Ishikawa (cell line): ENCODE measurements around the gene FAT2.

Source experiments
- CEBPB ChIP-seq: IDR thresholded peaks from 2 replicates; pipeline ENCODE4 v1.6.1; 2012
- CREB1 ChIP-seq: IDR thresholded peaks from 2 replicates; pipeline ENCODE4 v1.6.1; 2012; ENCODE audit warnings: low read depth
- EGR1 ChIP-seq: IDR thresholded peaks from 2 replicates; pipeline ENCODE4 v1.6.1; 2012
- EP300 ChIP-seq: IDR thresholded peaks from 2 replicates; pipeline ENCODE4 v1.6.1; 2012; ENCODE audit warnings: borderline replicate concordance
- FOXM1 ChIP-seq: IDR thresholded peaks from 2 replicates; pipeline ENCODE4 v1.6.1; 2012; ENCODE audit warnings: low read depth, borderline replicate concordance
- MAX ChIP-seq: IDR thresholded peaks from 2 replicates; pipeline ENCODE4 v1.6.1; 2012
- NFIC ChIP-seq: IDR thresholded peaks from 2 replicates; pipeline ENCODE4 v1.6.1; 2012
- RAD21 ChIP-seq: IDR thresholded peaks from 2 replicates; pipeline ENCODE4 v1.6.1; 2012; ENCODE audit warnings: low read depth
- REST ChIP-seq: IDR thresholded peaks from 2 replicates; pipeline ENCODE4 v1.6.1; 2012; ENCODE audit warnings: low read depth, mild to moderate bottlenecking
- TAF1 ChIP-seq: IDR thresholded peaks from 2 replicates; pipeline ENCODE4 v1.6.1; 2012; ENCODE audit warnings: low read depth, mild to moderate bottlenecking
- TCF12 ChIP-seq: IDR thresholded peaks from 2 replicates; pipeline ENCODE4 v1.6.1; 2012; ENCODE audit warnings: low read depth
- TEAD4 ChIP-seq: IDR thresholded peaks from 2 replicates; pipeline ENCODE4 v1.6.1; 2012
- USF1 ChIP-seq: IDR thresholded peaks from 2 replicates; pipeline ENCODE4 v1.6.1; 2012
- YY1 ChIP-seq: IDR thresholded peaks from 2 replicates; pipeline ENCODE4 v1.6.1; 2012; ENCODE audit warnings: low read depth
- ZBTB7A ChIP-seq: IDR thresholded peaks from 2 replicates; pipeline ENCODE4 v1.6.1; 2012; ENCODE audit warnings: low read depth

The FAT2 gene

GRCh38 chr5:151631941-151632340 is 40.8 kb upstream of the FAT2 start:
- TF ChIP-seq CREB1 (no peak), EGR1 (no peak), CEBPB (no peak), EP300 (no peak), ZBTB7A (no peak), REST (no peak), FOXM1 (no peak), TAF1 (no peak), MAX (no peak), NFIC (no peak), USF1 (no peak), TEAD4 (no peak), TCF12 (no peak)

- TF ChIP-seq ZBTB7A (no peak), EGR1 (no peak), RAD21 (no peak), REST (no peak), YY1 (no peak), CEBPB (no peak), TCF12 (no peak)
Measured at GRCh38 chr5:151630088-151630487, 39.0 kb upstream of the FAT2 start.

GRCh38 chr5:151628112-151628823 is 37.1 kb upstream of the FAT2 start:
- TF ChIP-seq TEAD4 (peak; percentile 99), CREB1 (no peak), EGR1 (peak; percentile 94), REST (peak; percentile 33; the same call in 1 of the 2 replicates), ZBTB7A (no peak), YY1 (0 out of 2 replicates have a peak, but pooled peaks have one; percentile 59), TCF12 (peak; percentile 100), RAD21 (peak; percentile 44; the same call in 1 of the 2 replicates), MAX (peak; percentile 83), EP300 (peak; percentile 100), FOXM1 (peak; percentile 100), TAF1 (no peak), NFIC (peak; percentile 100), CEBPB (peak; percentile 92), USF1 (no peak)

GRCh38 chr5:151627650-151628049 is 36.5 kb upstream of the FAT2 start:
- TF ChIP-seq CEBPB (no peak), EGR1 (no peak), TAF1 (no peak), REST (no peak), TEAD4 (no peak), MAX (no peak), USF1 (no peak), YY1 (no peak), CREB1 (no peak), ZBTB7A (no peak), NFIC (no peak), TCF12 (no peak), EP300 (no peak), FOXM1 (no peak), RAD21 (no peak)
